HG03378 (cell line): ENCODE data around the gene SETD2.
"Not testable (repeated sequence)": the region's sequence is repeated elsewhere in the genome, so short reads cannot be mapped to it uniquely, and the experiment has no call there.

Source experiments
- ATAC-seq: cut with Tn5 transposase; IDR thresholded peaks from one replicate; pipeline ENCODE4 v1.9.1; 2021; ENCODE audit warnings: mild to moderate bottlenecking, moderate library complexity; ENCODE audit not compliant: unreplicated experiment

SETD2 gene

DNA sequence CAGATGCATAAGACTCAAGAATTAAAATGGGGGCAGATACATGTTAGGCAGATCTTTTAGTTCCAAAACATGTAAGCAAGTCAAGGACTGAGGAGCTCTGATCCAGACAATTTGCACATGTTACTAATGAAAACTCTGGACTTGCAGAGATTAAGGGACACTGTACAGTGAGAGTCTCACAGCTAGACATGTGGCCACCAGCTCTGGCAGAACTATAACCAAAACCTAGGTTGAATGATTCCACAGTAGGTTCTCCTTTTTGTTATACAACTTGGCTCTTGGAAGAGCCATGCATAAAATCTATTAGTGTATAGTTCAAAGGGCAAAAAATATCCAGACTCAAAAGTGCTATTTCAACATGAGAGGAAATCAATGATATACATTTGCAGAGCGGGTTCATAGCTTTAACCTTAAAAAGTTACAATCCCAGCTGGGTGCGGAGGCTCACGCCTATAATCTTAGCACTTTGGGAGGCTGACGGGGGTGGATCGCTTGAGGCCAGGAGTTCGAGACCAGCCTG, 61.8 kb downstream of the SETD2 start:
- ATAC-seq: no peak

DNA sequence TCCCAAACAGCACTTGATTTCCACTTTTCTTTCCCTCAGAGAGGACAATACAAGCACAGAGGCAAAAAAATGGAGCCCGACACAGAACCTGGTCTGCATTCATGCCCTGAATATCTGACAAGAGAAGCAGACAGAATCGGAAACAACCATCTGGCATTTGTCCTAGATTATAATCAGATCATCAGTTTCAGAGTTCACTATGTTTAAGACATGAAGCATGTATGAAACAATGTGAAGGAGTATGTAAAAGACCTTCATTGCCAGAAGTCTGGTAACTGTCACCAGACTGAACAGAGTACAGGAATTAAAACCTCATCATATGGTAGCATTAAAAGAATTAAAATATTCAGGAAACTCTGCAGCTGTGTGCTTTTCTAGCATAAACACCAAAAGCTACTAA, 65.0 kb downstream of the SETD2 start:
- ATAC-seq: no peak

DNA sequence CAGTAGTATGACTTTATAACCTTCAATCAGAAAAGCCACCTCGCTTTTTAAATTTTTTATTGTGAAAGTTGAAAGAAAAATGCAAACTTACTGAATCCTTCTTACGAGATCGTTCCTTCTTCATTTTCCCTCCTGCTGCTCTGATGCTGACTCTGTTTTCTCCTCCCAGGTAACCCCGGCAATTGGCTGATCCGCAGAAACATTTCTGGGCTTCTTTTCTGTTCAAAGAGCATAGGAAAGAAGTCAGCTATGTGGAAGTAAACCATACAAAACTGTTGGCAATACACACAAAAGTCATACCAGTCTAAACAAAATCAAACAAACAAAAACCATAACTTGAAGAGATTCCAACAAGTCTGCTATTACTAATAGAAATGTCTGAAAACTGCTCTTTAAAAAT, 66.0 kb downstream of the SETD2 start:
- no peak for ATAC-seq

DNA sequence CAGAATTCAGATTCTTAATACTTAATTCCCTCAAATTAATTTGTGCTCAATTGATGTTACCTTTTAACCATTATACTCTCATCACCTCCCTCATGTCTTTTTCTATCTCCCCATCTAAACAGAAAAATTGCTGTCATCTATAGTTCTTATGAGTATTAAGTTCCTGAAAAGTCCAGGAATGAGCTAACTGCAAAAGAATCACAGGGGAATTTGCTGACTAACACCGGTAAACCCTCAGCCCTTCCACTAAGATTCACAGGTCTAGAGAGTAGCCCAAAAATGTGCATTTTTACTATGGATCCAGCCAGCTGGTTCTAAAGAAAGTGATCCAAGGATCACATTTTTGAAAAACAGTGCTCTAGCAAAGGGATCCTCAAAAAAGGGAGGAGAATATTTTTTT, 67.0 kb downstream of the SETD2 start:
- ATAC-seq: no peak

DNA sequence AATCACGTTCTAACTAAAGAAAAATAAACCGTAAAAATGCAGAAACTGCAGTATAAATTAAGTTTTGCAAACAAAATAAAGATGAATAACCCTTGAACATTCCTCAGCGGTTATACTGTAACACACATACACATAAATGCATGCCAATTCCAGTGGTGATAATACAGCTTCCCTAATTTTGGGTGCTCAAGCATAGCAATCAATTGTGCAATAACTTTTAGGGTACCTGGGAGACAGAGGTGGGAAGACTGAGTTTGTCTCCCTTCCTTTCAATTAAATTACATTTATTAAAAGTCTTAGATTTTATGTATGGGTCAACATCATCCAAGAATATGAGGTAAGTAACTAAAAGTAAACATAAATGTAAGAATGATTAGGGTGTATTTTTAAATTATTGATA, 71.8 kb downstream of the SETD2 start:
- ATAC-seq: no peak

DNA sequence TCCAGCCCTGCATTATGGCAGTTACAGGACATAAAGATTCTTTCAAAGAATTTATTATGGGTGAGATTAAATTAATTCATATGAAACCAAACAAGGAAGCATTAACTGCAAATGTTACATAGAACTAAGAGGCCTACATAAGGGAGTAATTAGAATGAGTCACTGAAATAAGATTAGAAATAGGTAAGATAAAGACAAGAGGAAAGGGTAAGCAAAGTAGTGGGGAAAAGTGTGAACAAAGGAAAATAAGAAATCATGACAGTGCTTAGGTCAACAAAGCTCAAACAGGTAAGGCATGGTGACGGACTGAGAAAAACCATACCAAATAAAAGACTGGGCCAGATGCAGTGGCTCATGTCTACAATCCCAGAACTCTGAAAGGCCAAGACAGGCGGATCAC, 74.3 kb downstream of the SETD2 start:
- ATAC-seq: no peak

DNA sequence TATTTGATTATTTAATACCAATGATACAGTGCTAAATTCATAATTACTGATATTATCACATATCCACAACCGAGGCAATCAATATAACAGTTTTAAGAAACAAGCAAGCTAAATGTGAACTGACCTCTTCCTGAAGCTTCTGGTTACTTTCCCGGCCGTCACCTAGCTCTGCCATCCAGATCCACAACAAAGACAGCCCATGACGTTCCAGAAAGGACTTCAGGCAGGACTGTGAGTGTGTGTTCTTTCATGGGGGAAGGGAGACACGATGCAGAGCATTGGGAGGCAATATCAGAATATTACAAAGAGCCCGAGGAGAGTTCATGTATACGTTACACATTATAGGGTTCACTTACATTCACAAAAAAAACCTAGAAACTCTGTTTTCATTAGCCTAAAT, 77.8 kb downstream of the SETD2 start:
- ATAC-seq: no peak

DNA sequence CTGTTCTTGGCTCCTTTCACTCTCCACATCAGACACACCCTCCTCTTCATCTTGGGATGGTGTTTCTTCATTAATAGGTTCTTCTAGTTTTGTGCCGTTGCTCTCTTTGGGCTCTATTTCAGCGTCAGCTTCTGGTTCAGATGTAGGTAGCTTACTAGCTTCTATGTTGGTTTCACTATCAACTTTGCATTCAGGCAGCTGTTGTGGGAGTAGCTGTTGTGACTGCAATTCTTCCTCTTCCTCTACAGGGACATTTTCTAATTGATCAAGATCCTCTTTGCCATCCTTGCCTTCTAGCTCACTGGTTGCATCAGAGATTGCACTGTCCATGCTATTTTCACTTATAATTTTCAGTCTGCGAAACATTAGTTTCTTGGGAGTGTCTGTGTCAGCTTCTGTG, 80.1 kb downstream of the SETD2 start:
- ATAC-seq: no peak

DNA sequence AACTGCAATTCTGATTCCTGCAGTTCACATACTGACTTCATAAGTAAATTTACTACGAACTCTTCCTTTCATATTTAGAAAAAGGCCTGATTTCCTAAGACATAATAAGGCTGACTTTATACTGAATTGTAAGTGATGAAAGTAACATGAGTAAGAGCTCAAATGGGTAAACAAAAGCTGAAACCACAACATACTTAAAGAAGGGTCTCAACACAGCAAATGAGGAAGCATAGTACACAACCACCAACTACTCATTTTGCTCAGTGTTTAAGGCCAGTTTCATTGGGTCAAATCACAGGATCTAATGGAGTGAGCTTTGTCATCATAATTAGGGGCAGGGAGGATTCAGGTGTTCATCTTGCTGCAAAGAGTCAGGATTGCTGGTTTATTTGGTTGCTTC, 81.4 kb downstream of the SETD2 start:
- no peak for ATAC-seq

DNA sequence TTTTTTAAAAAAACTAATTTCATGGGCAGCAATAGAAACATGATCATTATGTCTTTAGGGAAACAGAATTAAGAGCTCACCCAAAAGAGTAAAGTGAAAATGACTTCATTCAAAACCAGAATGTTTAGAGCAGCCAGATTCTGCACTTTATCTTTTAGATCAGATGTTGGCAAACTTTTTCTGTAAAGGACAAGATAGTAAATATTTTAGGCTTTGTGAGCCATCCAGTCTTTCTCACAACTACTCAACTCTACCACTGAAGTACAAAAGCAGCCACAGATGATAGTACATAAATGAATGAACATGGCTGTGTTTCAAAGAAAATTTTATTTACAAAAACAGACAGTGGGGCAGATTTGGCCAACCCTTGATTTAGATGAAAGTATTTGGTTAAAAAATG, 84.5 kb downstream of the SETD2 start:
- no peak for ATAC-seq

DNA sequence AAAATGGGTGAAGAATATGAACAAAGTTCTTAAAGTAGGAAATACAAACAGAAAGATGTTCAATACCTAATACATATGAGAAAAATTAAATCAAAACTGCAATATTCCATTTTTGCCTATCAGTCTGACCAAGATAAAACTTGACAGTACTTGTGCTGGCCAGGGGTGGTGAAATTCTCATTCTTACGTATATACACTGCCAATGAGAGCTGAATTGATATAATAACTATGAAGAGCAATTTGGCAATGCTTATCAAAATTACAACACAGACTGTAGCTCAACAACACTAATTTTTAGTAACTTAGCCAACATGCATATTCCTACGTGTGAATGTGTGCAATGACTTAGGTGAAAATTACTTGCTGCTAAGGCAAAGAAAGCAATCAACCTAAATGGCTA, 90.2 kb downstream of the SETD2 start:
- no peak for ATAC-seq

DNA sequence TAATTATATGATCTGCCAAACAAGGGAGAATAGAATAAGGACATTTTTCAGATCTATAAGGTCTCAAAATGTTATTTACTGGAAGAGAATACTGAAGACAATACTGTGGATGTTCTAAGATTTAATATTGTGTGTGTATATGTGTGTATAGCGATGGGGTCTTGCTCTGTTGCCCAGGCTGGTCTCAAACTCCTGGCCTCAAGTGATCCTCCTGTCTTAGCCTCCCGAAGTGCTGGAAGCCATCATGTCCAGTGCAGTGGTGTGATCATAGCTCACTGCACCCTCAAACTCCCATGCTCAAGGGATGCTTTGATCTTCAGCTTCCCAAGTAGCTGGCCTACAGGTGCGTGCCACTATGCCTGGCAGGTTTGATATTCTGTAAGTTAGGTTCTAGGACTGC, 93.1 kb downstream of the SETD2 start:
- ATAC-seq: no peak

DNA sequence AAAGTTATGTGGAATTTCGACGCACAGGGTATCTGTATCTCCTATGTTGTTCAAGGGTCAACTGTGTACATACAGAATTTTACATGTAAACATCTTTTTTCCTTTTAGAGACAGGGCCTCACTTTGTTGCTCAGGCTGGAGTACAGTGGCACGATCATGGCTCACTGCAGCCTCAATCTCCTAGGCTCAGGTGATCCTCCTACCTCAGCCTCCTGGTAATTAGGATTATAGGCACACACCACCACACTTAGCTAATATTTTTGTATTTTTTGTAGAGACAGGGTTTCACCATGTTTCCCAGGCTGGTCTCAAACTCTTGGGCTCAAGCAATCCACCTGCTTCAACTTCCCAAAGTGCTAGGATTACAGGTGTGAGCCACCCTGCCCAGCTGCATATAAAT, 97.7 kb downstream of the SETD2 start:
- ATAC-seq: not testable (repeated sequence)

DNA sequence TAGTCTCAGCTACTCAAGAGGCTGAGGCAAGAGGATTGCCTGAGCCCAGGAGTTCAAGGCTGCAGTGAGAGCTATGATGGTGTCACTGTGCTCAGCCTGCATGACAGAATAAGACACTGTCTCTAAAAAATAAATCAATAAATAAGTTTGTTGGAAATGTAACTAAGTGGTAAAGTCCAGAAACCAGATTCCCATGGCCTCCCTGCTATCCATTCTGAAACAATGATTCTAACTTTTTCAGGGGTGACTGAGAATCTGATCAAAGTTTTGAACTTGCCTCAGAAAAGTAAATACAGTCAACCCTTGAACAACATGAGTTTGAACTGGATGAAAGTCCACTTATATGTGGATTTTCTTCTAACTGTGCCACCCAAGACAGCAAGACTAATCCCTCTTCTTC, 98.2 kb downstream of the SETD2 start:
- no peak for ATAC-seq

DNA sequence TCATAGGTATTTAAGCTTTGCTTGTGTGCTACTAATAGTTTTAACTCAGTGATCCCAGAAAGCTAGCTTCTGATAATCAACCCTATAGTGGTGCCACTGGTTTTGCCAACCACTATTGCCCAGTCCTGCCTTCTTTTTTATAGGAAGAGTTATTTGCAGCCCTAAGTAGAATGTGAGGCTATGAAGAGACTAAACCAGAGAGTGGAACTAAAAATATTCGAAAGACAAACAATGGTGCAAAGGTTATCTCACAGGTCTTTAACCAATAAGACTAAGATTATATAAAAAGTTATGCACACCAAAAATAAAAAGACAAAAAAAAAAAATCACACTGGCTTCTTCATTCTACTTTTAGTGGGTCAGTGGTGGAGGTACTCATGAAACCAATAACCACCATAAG, 98.9 kb downstream of the SETD2 start:
- no peak for ATAC-seq

DNA sequence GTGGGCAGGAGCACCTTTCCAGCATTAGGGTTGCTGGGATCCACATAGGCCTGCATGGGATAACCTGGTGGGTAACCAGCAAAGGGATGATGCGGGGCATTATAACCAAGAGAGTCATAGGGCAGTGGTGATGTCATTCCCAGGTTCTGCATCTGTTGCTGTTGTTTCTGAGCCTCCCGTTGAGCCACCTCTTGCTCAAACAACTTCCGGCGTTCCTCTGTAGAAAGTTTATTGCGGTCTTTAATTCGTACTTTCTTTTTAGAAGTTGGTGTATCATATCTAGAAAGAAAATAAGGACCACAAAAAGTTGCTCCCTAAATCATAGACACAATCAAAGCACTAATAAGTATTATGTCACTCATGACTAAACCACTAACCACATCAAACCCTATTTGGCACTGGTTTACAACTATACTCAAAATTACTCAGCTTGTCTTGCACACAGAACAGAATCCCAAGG, 106.7 kb downstream of the SETD2 start:
- no peak for ATAC-seq

DNA sequence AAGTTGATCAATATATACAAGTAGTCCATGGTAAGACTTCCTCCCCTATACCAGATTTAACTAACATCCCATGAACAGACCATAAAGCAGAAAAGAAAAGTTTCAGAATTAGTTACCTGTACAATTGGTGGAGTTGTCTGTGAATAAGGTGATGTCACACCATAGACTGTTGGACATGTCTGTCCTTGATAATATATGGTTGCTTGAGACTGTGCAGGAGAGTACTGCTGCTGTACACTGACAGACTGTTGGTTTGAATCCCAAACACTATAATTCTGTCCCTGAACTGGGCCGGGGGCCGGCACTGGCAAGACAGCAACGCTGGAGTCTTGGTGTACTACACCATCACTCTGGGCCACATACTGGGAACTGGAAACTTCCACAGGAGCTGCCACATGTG, 107.2 kb downstream of the SETD2 start:
- no peak for ATAC-seq

DNA sequence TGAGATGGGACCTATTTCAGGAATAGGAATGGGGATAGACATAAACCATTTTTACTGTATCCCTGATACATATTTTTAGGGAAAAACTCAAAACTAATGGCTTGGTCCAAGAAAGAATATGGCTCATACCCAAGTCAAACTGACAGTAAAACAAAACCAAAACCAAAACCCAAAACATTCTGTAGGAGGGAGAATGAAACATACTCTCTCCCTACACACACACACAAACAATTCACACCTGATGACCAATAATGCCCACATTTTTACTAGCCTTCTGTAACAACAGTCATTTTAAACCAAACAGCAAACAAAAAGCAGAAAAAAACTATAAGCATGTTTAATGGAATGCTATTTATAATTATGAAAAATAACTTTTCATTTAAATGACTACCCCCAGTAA, 109.5 kb downstream of the SETD2 start:
- no peak for ATAC-seq

DNA sequence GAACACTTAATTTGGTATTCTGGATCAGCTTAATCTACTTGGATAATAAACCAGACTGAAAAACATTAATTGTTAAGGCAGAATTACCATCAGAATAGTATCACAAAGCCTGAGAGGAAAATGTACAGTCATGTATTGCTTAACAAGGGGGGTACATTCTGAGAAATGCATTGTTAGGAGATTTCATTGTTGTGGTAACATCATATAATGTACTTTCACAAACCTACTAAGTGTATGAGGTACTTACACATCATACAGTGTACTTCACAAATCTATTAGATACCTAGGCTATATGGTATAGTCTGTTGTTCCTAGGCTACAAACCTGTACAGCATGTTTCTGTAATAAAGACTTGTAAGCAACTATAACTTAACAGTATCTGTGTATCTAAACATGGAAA, 116.2 kb downstream of the SETD2 start:
- no peak for ATAC-seq

DNA sequence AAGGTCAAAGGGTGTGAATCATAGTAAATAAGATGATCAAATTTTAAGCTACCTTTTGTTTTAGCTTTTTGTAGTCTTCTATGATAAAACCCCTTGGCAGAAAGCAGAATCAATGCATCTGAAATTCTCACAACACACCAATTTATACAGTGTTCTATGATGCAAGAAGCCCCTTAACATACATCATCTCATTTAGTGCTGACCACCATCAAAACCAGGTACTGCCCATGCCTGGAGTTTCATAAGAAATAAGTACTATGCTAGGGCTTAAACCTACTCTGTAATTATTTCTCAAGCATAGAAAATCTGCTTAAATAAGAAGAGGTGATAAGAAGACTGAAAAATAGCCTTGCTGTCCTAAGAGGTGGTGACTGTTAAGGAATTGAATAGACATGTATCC, 116.8 kb downstream of the SETD2 start:
- ATAC-seq: no peak

DNA sequence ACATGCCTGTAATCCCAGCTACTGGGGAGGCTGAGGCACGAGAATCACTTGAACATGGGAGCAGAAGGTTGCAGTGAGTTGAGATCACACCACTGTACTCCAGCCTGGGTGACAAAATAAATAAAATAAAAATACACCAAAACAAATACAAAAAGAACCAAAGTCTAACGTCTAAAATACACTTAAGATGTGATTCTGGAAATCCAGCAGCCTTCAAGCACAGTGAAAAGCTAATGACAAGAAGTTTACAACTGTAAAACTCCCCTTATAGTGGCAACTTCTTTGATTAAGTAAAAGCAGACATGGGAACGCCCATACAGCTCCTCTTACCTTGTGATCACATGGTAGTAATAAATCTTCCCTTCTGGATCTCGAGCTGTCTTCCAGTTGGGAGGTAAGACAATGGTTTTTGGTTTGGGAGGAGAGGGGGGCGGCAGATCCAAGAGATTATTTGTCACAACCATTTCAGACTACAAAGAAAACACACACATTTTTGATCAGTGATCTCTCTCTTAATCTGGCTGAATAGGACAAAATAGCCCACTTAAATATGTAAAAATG, 121.6 kb downstream of the SETD2 start:
- ATAC-seq: no peak

DNA sequence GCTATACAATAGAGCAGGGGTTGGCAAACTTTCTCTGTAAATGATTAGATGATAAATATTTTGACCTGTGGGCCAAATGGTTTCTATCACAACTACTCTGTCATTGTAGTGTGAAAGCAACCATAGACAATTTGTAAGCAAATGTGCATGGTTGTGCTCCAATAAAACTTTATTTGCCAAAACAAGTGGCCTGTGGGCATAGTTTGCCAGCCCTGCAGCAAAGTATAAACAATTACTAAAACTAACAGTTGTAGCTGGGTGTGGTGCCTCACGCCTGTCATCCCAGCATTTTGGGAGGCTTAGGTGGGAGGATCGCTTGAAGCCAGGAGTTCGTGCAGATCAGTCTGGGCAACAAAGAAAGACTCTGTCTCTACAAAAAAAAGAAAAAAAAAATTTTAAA, 122.8 kb downstream of the SETD2 start:
- ATAC-seq: no peak

DNA sequence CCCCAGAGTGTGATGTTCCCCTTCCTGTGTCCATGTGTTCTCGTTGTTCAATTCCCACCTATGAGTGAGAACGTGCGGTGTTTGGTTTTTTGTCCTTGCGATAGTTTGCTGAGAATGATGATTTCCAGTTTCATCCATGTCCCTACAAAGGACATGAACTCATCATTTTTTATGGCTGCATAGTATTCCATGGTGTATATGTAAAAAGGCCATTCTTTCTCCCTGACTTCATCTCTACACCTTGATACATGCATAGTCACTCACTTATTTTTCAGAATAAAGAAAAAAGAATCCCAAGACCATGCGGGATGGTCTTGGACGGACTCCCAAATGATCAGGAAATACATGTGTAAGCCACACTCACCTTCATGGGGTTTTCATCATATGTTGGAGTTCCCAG, 126.6 kb downstream of the SETD2 start:
- not testable (repeated sequence) for ATAC-seq
